ENCODE data around the gene ABCG8.

ABCG8 gene

DNA sequence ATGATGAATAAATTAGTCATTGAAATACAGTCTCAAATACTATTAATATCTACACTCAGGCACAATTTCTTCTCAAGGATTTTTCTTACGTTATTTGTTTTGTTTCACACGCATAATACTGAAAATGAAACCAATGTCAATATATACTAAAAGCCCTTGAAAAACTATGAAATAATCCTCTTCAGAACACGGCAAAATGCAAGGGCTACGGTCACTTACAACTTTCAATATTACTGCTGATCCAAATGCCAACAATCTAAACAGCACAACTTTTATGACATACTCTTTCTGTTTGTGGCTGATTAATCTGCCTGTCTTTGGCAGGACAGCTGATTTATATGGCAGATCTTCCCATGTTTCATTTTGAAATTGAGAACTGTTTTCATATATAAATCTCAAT, 88.7 kb downstream of the ABCG8 start:
- no peak for DNase-seq

DNA sequence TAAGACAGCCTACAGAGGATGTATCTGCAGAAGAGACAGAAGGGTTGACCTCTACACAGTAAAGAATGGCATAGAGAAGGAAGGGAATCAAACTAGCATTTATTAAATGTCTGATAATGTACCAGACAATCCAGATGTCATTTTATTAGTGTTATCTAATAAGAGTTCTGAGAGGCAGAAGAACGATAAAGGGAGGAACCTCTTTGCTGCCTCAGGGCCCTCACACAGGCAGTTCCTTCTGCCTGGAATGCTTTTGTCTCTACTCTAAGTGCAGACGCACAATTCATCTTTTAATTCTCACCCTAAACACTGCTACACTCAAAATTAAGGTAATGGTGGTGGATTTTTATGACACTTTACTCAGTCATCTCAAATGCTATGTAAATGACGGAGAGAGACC, 92.5 kb downstream of the ABCG8 start:
- DNase-seq: no peak
